ENCODE measurements around the gene EVX2. TPM values are rescaled to one million over a fixed set of nuclear protein-coding genes. Genes with fewer than 3 reads are reported as not detected.

EVX2 gene
- total RNA-seq, 2 experiments from 2014 or later: not detected

DNA sequence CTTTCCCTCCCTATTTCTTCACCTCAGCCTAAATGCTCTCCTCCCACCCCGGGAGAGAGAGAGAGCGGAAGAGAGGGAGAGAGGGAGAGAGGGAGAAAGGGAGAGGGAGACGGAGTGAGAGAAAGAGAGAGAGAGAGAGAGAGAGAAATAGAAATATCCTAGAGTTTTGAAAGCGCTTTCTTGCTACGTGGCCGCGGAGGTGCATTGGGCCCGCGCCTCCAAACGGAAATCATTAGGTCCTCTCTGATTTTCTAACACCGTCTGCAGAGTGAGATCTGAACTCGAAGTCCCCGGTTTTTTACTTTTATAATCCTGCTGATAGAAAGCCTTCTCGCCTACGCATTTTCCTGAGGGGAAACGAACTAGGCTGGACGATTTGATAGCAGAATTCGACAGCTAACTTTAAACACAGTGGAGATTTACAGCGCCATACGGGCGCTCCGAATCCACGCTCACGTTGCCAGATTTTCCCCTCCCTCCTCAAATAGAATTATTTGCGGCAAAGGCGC lies 903 bp upstream of the EVX2 start:
- DNase-seq: no peak
- H3K4me3 Mint-ChIP-seq: no peak overlapping the region
- POLR2A ChIA-PET: no interaction called here

DNA sequence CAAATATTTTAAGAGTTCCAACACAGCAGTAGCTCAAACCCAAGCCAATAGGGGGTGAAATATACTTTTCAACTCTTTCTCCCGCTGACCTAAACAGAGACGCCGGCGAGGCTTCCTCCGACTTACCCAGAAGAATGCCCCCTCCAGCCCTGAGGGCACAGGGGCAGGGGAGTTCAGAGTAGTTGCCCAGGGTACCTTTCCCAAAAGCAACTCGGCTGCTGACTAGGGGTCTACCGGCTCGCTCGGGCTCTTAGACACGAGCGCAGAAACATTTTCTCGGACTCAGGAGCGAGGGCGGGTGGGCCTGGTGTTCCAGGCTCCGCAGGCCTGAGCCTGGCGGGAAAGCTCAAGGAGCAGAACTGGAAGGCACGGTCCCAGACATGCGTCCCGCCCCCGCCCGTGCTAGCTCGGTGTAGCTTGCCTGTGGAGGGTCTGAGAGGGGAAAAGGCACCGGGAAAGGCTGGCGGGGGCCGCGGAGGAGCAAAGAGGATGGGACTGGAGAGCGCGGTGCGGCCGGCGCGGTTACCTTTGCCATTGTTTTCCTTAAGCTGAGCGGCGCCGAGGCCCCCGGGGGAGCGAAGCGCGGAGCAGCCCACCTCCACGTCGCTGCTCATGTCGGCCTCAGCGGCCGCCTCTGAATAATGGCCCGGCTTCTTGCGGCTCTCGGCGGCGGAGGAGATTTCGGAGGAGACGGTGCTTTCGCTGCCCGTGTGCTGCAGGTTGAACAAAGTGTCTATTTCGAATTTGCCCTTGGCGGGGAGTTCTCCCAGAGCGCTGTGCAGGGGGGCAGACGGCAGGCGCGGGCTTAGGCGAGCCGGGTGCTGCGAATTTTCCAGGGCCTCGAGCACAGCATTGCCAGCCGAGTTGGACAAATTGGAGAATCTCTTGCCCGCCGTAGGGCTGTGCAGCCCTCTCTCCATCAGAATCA lies 674 bp downstream of the EVX2 start:
- H3K27me3 Mint-ChIP-seq: peaks cover 80% of the 10 kb centered on the region
- ChIA-PET POLR2A (no interaction called here), CTCF (interaction anchor here (0.7 to 1.0 kb wide), 2 partner anchors 85 to 476 kb away, joined by 4 read pairs; no protein-coding TSS in a partner anchor)
- H3K9me3 Mint-ChIP-seq (ENCODE audit: low read depth): peaks cover 4% of the 10 kb centered on the region
- intact Hi-C loops (cut with DNase I, micrococcal nuclease): loop anchor here (1.0 to 10.0 kb wide), 6 partner anchors 16 to 1751 kb away; partner anchors contain the start of genes HOXD9 (in 2 of the 2), SP9 (in 2 of the 2) and HOXD12 (in 1 of the 2)
- no peak for DNase-seq
- peaks cover 13% of the 10 kb centered on the region for H3K4me1 Mint-ChIP-seq
- no peak for ATAC-seq
- no peak overlapping the region for H3K27ac Mint-ChIP-seq
- peak overlapping the region; percentile 15 for H3K4me3 Mint-ChIP-seq
- H3K36me3 Mint-ChIP-seq (ENCODE audit: low read depth): peaks cover 9% of the 10 kb centered on the region

More for the DNA sequence above, 903 bp upstream of the EVX2 start:
- CTCF ChIA-PET: interaction anchor here (1.3 to 1.9 kb wide), 4 partner anchors 12 to 42 kb away, joined by 3 to 10 read pairs (median 6); no protein-coding TSS in a partner anchor
- H3K36me3 Mint-ChIP-seq (ENCODE audit: low read depth): peaks cover 10% of the 10 kb centered on the region
- H3K27ac Mint-ChIP-seq: no peak overlapping the region
- intact Hi-C loops (cut with DNase I, micrococcal nuclease): loop anchor here (2.0 to 10.0 kb wide), 5 partner anchors 28 to 1752 kb away; partner anchors contain the start of genes SP9 (in 2 of the 2) and HOXD9 (in 1 of the 2)
- H3K9me3 Mint-ChIP-seq (ENCODE audit: low read depth): peaks cover 4% of the 10 kb centered on the region
- peaks cover 10% of the 10 kb centered on the region for H3K4me1 Mint-ChIP-seq
- no peak for ATAC-seq
- peaks cover 80% of the 10 kb centered on the region for H3K27me3 Mint-ChIP-seq

DNA sequence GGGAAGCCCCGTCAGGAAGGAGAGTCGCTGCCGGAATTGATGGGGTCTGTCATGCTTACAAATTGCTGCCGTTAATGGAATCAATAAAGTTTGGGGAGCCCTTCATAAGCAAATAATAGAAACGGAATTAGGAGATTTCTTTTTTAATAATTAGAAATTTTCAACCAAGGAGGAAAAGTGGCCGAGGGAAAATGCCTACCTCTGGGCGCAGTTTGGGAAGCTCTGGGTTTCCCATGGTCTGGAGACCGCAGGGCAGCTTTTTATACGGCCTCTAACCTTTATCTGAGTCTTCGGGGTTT lies 1.3 kb downstream of the EVX2 start:
- Mint-ChIP-seq H3K36me3 (ENCODE audit: low read depth) (peaks cover 9% of the 10 kb centered on the region), H3K27me3 (peaks cover 75% of the 10 kb centered on the region), H3K4me1 (peaks cover 13% of the 10 kb centered on the region), H3K27ac (no peak overlapping the region), H3K9me3 (ENCODE audit: low read depth) (peaks cover 4% of the 10 kb centered on the region), H3K4me3 (peak overlapping the region; percentile 15)
- ChIA-PET CTCF (interaction anchor here (0.7 to 1.0 kb wide), 2 partner anchors 86 to 476 kb away, joined by 4 read pairs; no protein-coding TSS in a partner anchor), POLR2A (no interaction called here)
- ATAC-seq (no peak), DNase-seq (no peak)
- intact Hi-C loops (cut with DNase I, micrococcal nuclease): loop anchor here (1.0 to 10.0 kb wide), 6 partner anchors 17 to 1750 kb away; partner anchors contain the start of genes HOXD9 (in 2 of the 2), SP9 (in 2 of the 2) and HOXD12 (in 1 of the 2)

DNA sequence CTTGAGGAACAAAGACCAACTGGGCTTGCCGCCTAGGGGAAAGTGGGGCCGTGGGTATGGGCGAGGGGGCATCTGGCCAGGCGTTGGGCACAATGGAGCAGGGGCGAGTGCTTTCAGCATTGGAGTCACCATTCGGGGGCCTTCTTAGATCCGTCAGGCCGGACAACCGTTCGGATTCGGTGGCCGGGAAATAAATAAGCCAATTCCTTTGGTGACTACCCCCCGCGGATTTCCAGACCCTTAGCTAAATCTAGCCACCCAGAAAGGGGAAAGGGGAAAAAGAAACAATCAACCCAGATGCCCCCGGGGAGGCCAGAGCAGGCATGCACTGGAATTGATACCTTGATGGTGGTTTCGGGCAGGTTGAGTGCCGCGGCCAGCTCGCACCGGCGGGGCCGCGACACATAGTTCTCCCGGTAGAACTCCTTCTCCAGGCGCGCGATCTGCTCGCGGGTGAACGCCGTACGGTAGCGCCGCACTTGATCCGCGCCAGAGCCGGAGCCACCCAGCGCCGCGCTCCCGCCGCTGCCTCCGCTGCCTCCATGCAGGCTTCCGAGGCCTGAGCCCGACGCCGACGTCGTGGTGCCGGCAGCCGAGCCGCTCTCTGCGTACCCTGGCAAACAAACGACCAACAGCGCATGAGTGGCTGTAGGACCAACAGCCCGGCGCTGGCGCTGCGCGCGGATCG lies 1.8 kb downstream of the EVX2 start:
- DNase-seq (no peak), ATAC-seq (no peak)
- CTCF ChIA-PET: interaction anchor here (0.7 to 1.0 kb wide), 3 partner anchors 16 to 87 kb away, joined by 4 read pairs; partner anchors contain the start of gene HOXD4
- Mint-ChIP-seq H3K9me3 (ENCODE audit: low read depth) (peaks cover 4% of the 10 kb centered on the region), H3K27ac (no peak overlapping the region), H3K36me3 (ENCODE audit: low read depth) (peaks cover 9% of the 10 kb centered on the region), H3K4me1 (peaks cover 13% of the 10 kb centered on the region), H3K4me3 (peak overlapping the region; percentile 15), H3K27me3 (peaks cover 71% of the 10 kb centered on the region)
- POLR2A ChIA-PET: interaction anchor here (0.6 kb wide), 1 partner anchor 608 kb away, joined by 5 read pairs; no protein-coding TSS in a partner anchor
- intact Hi-C loops (cut with DNase I, micrococcal nuclease): loop anchor here (1.0 to 10.0 kb wide), 7 partner anchors 11 to 1750 kb away; partner anchors contain the start of genes HOXD9 (in 2 of the 2), SP9 (in 2 of the 2) and HOXD12 (in 1 of the 2)

DNA sequence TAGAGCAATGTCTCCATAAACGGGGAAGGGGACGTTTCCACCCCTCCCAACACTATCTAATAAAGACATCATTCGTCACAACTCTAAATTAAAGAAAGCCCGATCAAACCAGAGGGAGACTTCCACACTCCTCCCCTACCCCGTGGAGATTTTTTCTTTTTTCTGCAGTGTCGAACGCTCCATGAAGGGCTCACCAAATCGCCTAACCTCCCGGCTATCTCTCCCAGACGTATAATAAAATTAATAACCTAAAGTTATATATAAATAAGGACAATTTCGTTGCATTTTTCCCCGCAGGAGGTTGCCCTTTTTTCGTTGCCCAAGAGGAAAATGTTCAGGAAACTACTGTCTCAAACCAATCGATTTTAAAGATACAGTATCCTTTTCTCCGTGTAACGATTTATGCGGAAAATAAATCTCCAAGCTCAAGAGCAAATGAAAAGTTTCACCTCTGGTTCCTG lies 2.4 kb downstream of the EVX2 start:
- H3K27ac Mint-ChIP-seq: no peak overlapping the region
- peaks cover 6% of the 10 kb centered on the region for H3K9me3 Mint-ChIP-seq (ENCODE audit: low read depth)
- intact Hi-C loops (cut with DNase I, micrococcal nuclease): loop anchor here (1.0 to 10.0 kb wide), 4 partner anchors 12 to 1749 kb away; partner anchors contain the start of genes SP9 (in 2 of the 2) and HOXD9 (in 1 of the 2)
- CTCF ChIA-PET: interaction anchor here (0.5 to 1.0 kb wide), 6 partner anchors 16 to 726 kb away, joined by 3 to 5 read pairs (median 4); partner anchors contain the start of gene HOXD4
- no peak for ATAC-seq
- POLR2A ChIA-PET: interaction anchor here (0.6 kb wide), 1 partner anchor 608 kb away, joined by 5 read pairs; no protein-coding TSS in a partner anchor
- peak overlapping the region; percentile 48 for H3K4me3 Mint-ChIP-seq
- peaks cover 9% of the 10 kb centered on the region for H3K36me3 Mint-ChIP-seq (ENCODE audit: low read depth)
- DNase-seq: no peak
- H3K27me3 Mint-ChIP-seq: peaks cover 68% of the 10 kb centered on the region
- peaks cover 13% of the 10 kb centered on the region for H3K4me1 Mint-ChIP-seq

DNA sequence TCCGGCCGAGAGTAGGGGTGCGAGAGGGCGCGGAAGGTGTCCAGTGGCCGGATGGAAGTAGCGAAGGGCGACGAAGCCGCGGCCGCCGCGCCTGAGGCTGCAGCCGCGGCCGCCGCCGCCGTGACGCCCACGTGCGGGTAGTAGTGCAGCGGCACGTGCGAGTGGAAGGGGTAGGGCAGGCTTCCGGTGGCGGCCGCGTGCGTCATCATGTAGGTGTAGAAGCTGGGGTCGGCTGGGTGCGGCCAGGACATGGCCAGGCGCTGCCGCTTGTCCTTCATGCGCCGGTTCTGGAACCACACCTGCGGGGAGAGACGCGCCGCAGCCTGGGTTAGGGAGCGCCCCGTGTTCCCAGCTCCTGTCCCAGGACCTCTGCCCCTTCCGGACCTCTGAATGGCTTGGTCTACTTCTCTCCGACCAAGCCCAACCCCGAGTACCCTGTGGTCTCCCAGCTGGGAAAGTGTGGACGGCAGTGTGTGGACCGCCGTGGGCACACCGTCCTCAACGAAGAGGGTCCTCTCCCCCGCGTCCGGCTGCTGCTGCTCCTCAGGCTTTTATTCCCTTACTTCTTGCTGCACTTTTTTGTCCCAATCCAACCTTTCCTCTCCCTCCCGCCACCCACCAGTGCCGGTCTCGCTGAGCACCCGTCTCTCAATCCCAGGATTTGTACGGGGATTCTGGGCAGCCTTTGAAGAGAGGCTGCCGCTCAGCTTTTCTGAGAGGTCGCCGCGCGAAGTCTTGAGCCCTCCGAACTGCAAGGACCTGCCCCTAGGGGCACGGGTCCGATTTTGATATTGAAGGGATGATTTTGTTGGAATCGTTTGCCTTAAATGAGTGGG lies 3.0 kb downstream of the EVX2 start:
- POLR2A ChIA-PET: no interaction called here
- Mint-ChIP-seq H3K4me3 (peak overlapping the region; percentile 48), H3K9me3 (ENCODE audit: low read depth) (peaks cover 6% of the 10 kb centered on the region), H3K27ac (no peak overlapping the region), H3K4me1 (peaks cover 13% of the 10 kb centered on the region), H3K27me3 (peaks cover 69% of the 10 kb centered on the region), H3K36me3 (ENCODE audit: low read depth) (peaks cover 9% of the 10 kb centered on the region)
- DNase-seq: peak; percentile 54
- ATAC-seq: peak; percentile 16
- CTCF ChIA-PET: interaction anchor here (0.5 to 1.0 kb wide), 5 partner anchors 21 to 726 kb away, joined by 3 to 5 read pairs (median 3); partner anchors contain the start of gene HOXD4
- intact Hi-C loops (cut with DNase I, micrococcal nuclease): loop anchor here (1.0 to 10.0 kb wide), 4 partner anchors 13 to 1748 kb away; partner anchors contain the start of genes SP9 (in 2 of the 2) and HOXD9 (in 1 of the 2)

DNA sequence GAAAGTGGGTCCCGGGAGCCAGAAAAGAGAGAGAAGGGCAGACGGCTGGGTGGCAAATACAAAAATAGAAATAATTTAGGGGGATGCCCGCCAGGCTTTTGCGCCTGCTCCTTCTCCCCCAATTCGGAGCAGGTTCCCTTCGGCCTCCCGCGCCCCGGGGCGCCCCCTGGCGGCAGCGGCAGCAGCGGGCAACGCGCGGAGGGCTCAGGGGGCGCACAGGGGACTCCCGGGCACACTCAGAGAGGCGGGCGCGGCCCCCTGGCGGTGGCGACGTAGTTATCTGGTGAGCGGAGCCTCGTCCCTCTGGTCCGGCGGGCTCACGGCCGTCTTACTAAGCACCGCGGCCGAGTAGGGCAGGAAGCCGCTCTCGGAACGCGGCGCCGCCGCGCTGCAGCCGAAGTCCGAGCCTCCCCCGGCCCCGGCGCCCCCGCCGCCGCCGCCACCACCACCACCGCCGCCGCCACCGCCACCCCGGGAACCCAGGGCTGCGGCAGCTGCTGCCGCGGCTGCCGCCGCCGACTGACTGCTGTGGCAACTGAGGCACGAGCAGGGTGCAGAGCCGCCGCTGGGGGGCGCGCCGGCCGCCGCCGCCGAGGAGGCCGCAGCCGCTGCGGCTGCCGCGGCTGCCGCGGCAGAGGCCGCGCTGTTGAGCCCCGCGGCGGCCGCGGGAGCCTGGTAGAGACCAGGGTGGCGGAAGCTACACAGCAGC lies 3.8 kb downstream of the EVX2 start:
- CTCF ChIA-PET: interaction anchor here (0.8 to 1.0 kb wide), 2 partner anchors 389 to 390 kb away, joined by 3 to 5 read pairs; no protein-coding TSS in a partner anchor
- ATAC-seq: peak; percentile 47
- Mint-ChIP-seq H3K4me1 (peaks cover 13% of the 10 kb centered on the region), H3K4me3 (peak overlapping the region; percentile 46), H3K27ac (no peak overlapping the region), H3K27me3 (peaks cover 70% of the 10 kb centered on the region), H3K36me3 (ENCODE audit: low read depth) (peaks cover 9% of the 10 kb centered on the region), H3K9me3 (ENCODE audit: low read depth) (peaks cover 12% of the 10 kb centered on the region)
- intact Hi-C loops (cut with DNase I, micrococcal nuclease): loop anchor here (5.0 to 10.0 kb wide), 4 partner anchors 32 to 1748 kb away; partner anchors contain the start of genes SP9 (in 2 of the 2) and HOXD9 (in 1 of the 2)
- POLR2A ChIA-PET: no interaction called here
- DNase-seq: peak; percentile 63

DNA sequence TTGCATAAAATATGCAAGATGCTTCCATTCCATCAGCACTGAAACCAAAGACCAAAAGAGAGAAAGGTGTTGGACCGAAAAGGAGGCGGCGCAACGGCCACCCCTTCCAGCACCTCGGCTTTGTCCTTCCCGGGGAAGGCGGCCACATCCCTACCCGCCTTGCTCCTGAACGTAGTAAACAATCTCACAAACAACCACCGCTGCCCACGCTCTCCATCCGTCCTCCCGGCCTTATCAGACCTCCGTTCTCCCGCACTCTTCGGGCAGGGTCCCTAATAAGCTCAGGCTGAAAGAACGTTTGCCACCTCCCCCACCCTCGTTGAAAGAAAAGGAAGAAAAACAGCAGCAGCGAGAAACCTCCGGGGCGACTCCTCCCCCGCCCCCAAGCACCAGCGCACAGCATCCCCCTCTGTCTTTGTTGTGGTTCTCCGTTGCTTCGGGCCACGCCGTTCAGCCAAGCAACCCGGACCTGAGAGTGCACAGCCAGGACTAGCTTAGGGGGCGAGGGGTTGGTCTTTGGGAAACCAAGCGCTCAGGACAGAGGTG lies 4.4 kb downstream of the EVX2 start:
- peak overlapping the region; percentile 52 for H3K27ac Mint-ChIP-seq
- POLR2A ChIA-PET: no interaction called here
- peaks cover 9% of the 10 kb centered on the region for H3K36me3 Mint-ChIP-seq (ENCODE audit: low read depth)
- H3K9me3 Mint-ChIP-seq (ENCODE audit: low read depth): peaks cover 13% of the 10 kb centered on the region
- H3K4me1 Mint-ChIP-seq: peaks cover 13% of the 10 kb centered on the region
- intact Hi-C loops (cut with DNase I, micrococcal nuclease): loop anchor here in 1 of 2 experiments (5.0 kb wide), 1 partner anchor 33 kb away; no protein-coding TSS in a partner anchor
- H3K4me3 Mint-ChIP-seq: peak overlapping the region; percentile 46
- H3K27me3 Mint-ChIP-seq: peaks cover 66% of the 10 kb centered on the region
- DNase-seq: no peak
- CTCF ChIA-PET: interaction anchor here (0.8 to 1.0 kb wide), 2 partner anchors 77 to 389 kb away, joined by 3 read pairs; partner anchors contain the start of gene LNPK
- no peak for ATAC-seq

DNA sequence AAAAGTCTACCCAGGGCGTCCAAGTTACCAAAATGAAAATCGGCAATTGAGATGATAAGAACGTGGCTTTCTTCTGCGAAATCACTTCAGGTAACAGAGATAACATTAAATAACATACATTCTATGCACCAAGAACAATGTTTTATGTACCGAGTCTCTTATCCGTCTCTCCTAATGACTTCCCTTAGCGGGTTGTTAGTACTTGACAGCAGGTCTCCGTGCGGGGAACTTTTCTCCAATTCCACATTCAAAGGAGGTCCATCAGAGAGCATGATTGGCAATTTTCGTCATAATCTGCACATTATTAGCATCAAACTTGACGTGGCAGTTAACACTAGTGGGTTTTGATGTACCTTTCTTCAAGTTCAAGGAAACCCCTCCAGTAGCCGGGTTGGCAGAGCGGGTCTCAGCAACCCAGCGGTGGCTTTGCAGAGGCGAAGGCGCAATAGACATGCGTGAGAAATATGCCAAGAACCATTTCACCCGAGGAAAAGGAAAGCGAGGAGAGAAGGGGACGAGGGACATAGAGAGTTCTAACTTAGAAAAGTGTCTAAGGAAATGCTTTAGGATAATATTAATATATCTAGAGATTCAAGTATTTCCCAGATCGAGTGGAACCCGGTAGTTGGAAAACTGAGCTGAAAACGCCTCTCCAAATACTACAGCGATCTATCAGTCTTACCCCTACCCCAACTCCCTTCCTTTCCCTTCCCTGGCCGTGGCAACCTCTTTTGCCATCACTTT lies 5.0 kb downstream of the EVX2 start:
- H3K36me3 Mint-ChIP-seq (ENCODE audit: low read depth): peaks cover 9% of the 10 kb centered on the region
- peaks cover 13% of the 10 kb centered on the region for H3K4me1 Mint-ChIP-seq
- H3K27ac Mint-ChIP-seq: peak overlapping the region; percentile 52
- no peak for DNase-seq
- ChIA-PET CTCF (interaction anchor here (1.0 kb wide), 1 partner anchor 77 kb away, joined by 3 read pairs; the partner anchor contains the start of gene LNPK), POLR2A (no interaction called here)
- H3K4me3 Mint-ChIP-seq: peak overlapping the region; percentile 46
- peaks cover 63% of the 10 kb centered on the region for H3K27me3 Mint-ChIP-seq
- no peak for ATAC-seq
- H3K9me3 Mint-ChIP-seq (ENCODE audit: low read depth): peaks cover 11% of the 10 kb centered on the region
- intact Hi-C loops (cut with DNase I, micrococcal nuclease): loop anchor here in 1 of 2 experiments (5.0 kb wide), 1 partner anchor 34 kb away; no protein-coding TSS in a partner anchor
